Jurkat, Clone E6-1 (cell line): ENCODE measurements around the gene TMEM116.

Source experiments
- DNase-seq: peaks from one replicate; pipeline ENCODE4 v3.0.0-alpha.2; 2011; ENCODE audit warnings: low read depth, low spot score
- H3K4me3 ChIP-seq: 2 replicates; pipeline ENCODE4 v1.5.1; 2011; ENCODE audit warnings: mild to moderate bottlenecking, low read length, control low read depth, moderate library complexity

TMEM116 gene

GRCh38 chr12:111927346-111927745, 85.6 kb downstream of the TMEM116 start:
- DNase-seq: no peak
- H3K4me3 ChIP-seq: no peak overlapping the region

- no peak overlapping the region for H3K4me3 ChIP-seq
- DNase-seq: no peak
Measured at GRCh38 chr12:111926631-111927030, 86.3 kb downstream of the TMEM116 start.

DNA sequence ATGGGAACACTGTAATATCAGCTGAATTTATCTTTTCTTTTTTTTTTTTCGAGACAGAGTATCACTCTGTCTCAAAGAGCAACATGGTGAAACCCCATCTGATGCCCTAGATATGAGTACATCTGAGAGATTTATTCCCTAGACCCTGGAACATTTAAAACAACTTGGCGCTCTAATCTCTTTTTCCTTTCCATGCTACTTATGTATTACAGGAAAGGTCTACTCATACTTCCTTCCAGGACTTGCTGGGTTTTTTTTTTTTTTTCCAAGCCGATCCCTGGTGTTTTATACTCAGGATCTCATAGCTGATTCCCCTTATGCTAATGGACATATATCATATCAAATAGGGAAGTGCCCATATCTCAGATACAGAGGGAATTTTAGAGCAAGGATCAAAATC, 87.8 kb downstream of the TMEM116 start:
- H3K4me3 ChIP-seq: no peak overlapping the region
- no peak for DNase-seq

- no peak for DNase-seq
- H3K4me3 ChIP-seq: no peak overlapping the region
Measured at GRCh38 chr12:111907740-111908139, 105.2 kb downstream of the TMEM116 start.

DNA sequence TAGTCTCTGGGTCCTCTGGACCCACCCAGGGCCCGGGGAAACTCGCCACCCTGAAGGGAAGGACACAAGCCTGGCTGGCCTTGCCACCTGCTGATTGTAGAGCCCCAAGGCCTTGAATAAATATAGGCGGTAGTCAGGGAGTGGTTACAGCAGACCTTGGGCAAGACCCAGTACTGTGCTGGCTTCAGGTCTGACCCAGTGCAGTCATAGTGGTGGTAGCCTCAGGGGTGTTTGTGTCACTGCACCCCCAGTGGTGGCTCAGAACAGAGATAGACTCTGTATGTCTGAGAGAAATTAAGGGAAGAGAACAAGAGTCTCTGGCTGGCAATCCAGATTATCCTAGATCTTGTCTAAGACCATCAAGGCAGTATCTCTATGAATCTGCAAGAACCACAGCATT, 107.5 kb downstream of the TMEM116 start:
- DNase-seq: no peak
- H3K4me3 ChIP-seq: no peak overlapping the region

DNA sequence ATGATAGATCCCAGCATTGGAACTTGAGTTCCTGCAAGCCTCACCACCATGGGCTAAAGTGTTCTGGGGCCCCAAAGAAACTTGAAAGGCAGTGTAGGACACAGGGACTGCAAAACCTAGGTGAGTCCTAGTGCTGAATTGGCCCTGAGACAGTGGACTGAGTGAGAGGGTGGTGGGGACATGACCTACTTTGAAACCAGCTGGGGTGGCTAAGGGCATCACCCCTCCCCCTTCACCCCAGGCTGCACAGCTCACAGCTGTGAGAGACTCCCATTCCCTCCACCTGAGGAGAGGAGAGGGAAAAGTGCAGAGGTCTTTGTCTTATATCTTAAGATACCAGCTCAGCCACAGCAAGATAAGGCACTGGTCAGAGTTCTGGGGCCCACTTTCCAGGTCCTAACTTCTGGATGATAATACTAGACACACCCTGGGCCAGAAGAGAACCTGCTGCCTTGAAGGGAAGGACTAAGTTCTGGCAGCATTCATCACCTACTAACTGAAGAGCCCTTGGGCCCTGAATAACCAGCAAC, 108.5 kb downstream of the TMEM116 start:
- no peak overlapping the region for H3K4me3 ChIP-seq
- DNase-seq: no peak

- H3K4me3 ChIP-seq: no peak overlapping the region
- DNase-seq: no peak
Measured at GRCh38 chr12:111901182-111901581, 111.8 kb downstream of the TMEM116 start.

- no peak overlapping the region for H3K4me3 ChIP-seq
- DNase-seq: no peak
Measured at GRCh38 chr12:111894556-111894955, 118.4 kb downstream of the TMEM116 start.

GRCh38 chr12:111893287-111893686, 119.7 kb downstream of the TMEM116 start:
- no peak for DNase-seq
- no peak overlapping the region for H3K4me3 ChIP-seq

DNA sequence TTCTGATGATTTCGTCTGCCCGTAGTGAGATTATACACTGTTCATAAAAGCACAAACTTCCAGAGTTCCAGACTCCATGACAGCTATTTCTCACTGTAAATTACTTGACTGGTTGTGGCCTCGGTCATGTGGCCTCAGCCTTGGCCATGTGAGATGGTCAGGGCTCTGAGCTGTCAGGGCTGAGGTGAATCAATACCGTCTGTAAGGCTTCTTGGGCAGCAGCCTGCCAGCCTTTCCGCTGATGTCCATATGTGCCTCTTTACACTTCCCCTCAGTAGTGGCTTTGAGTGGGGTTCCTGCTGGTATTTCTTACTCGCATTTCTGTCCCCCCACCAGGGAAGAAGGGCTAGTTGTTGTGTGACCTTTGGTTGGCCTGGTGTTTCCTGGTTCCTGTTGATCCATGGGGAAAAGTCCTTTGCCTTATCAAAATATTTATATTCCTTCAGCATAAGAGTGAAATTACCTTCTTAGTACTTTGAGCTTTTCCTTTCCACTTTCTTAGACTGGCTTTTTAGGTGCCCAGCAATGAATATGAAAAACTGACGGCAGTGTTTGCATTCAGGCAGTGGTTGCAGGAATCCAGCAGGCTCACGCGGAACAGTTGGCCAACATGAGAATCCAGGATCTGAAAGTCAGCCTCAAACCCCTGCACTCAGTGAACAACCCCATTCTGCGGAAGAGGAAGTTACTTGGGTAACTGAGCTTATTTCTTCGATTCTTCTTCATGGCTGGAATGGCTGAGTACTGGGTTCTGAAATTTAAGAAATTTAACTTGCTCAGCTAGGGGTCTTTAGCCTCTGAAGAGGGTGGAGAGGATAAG, 124.8 kb downstream of the TMEM116 start:
- H3K4me3 ChIP-seq: no peak overlapping the region
- no peak for DNase-seq

DNA sequence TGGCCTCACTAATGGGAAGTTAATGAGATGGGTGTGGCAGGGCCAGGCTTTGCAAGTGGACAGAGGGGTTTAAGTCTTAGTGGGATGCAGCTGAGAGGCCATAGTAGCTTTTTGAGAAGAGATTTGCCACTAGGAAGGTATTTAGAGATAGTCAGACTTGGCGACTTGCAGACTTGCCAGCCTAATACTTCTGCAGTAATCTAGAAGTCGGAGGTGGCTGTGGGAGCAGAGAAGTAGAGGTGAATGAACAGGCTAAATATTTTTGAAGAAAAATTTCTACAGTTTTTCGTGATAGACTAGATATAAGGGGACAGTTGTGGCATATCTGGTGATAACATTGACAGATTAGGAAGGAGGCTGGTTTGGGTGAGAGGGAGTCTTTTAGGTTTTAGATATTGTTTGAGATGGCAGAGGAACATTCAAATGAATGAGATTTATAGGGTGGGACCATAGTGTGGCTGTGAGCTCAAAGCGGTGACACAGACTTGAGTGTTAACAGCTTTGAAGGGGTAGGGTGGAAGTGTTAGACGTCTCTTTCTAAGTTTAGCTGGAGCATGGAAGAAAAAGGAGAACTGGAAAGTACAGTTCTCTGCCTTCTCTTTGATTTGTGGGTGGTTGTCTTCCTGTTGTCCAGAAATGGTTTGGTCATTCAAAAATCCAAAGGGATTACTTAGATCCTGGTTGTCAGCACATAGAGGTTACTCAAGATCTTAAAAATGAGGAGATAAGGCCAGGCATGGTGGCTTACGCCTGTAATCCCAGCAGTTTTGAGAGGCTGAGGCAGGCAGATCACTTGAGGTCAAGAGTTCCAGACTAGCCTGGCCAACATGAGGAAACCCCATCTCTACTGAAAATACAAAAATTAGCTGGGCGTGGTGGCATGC, 126.1 kb downstream of the TMEM116 start:
- DNase-seq: no peak
- no peak overlapping the region for H3K4me3 ChIP-seq

DNA sequence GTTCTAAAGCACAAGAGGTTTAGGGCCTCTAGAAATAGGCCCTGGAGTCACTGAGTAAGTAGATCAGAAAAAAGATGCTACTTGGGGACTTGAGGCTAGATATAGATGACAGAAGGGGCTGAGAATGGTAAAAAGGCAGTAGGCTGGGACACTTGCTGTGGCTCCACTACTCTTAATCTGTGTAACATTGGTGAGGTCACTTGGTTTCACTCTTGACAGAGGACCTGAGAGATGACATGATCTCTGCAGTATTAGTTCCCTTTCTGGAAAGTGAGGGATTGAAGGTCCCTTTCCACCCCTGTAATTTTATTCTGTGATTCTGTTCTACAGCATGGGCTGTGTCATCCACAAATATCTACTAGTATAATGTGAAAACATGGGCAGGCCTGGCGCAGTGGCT, 131.2 kb downstream of the TMEM116 start:
- no peak for DNase-seq
- no peak overlapping the region for H3K4me3 ChIP-seq
